Measurements from ENCODE around the gene FAH.

Gene FAH

GRCh38 chr15:80182611-80183261 lies 29.9 kb downstream of the FAH start:
- H3K4me3 ChIP-seq (ENCODE audit: low read depth in 1 of 2, low read length in 1 of 2) = no peak overlapping the region
- no peaks in the 10 kb centered on the region for H3K27me3 ChIP-seq
- peaks cover 54% of the 10 kb centered on the region for H3K36me3 ChIP-seq
- H3K27ac ChIP-seq = no peak overlapping the region
- no peaks in the 10 kb centered on the region for H3K4me1 ChIP-seq (ENCODE audit: control insufficient read depth in 1 of 2, insufficient read depth in 1 of 2, low read depth in 1 of 2, low read length in 1 of 2)
- TF ChIP-seq CTCF (IDR thresholded peaks at IDR 0.05) = no peak
- H3K9me3 ChIP-seq = no peaks in the 10 kb centered on the region

GRCh38 chr15:80183306-80183705 lies 30.5 kb downstream of the FAH start:
- H3K9me3 ChIP-seq = no peaks in the 10 kb centered on the region
- no peaks in the 10 kb centered on the region for H3K27me3 ChIP-seq
- no peak for TF ChIP-seq CTCF (IDR thresholded peaks at IDR 0.05)
- no peak overlapping the region for H3K27ac ChIP-seq
- no peaks in the 10 kb centered on the region for H3K4me1 ChIP-seq (ENCODE audit: control insufficient read depth in 1 of 2, insufficient read depth in 1 of 2, low read depth in 1 of 2, low read length in 1 of 2)
- peaks cover 54% of the 10 kb centered on the region for H3K36me3 ChIP-seq
- no peak overlapping the region for H3K4me3 ChIP-seq (ENCODE audit: low read depth in 1 of 2, low read length in 1 of 2)

- Histone ChIP-seq H3K4me1 (ENCODE audit: control insufficient read depth in 1 of 2, insufficient read depth in 1 of 2, low read depth in 1 of 2, low read length in 1 of 2) (no peaks in the 10 kb centered on the region), H3K36me3 (peaks cover 54% of the 10 kb centered on the region)
- TF ChIP-seq CTCF (IDR thresholded peaks at IDR 0.05) = no peak
These were observed 31.1 kb downstream of the FAH start for GRCh38 chr15:80183886-80184285.

GRCh38 chr15:80184554-80184953 lies 31.8 kb downstream of the FAH start:
- no peak overlapping the region for H3K4me3 ChIP-seq (ENCODE audit: low read depth in 1 of 2, low read length in 1 of 2)
- H3K27ac ChIP-seq = no peak overlapping the region
- no peaks in the 10 kb centered on the region for H3K27me3 ChIP-seq
- H3K4me1 ChIP-seq (ENCODE audit: control insufficient read depth in 1 of 2, insufficient read depth in 1 of 2, low read depth in 1 of 2, low read length in 1 of 2) = no peaks in the 10 kb centered on the region
- no peaks in the 10 kb centered on the region for H3K9me3 ChIP-seq
- TF ChIP-seq CTCF (IDR thresholded peaks at IDR 0.05) = no peak
- H3K36me3 ChIP-seq = peaks cover 53% of the 10 kb centered on the region

More at GRCh38 chr15:80183886-80184285, 31.1 kb downstream of the FAH start:
- Histone ChIP-seq H3K27ac (no peak overlapping the region), H3K9me3 (no peaks in the 10 kb centered on the region), H3K27me3 (no peaks in the 10 kb centered on the region), H3K4me3 (ENCODE audit: low read depth in 1 of 2, low read length in 1 of 2) (no peak overlapping the region)

GRCh38 chr15:80185152-80185551 lies 32.4 kb downstream of the FAH start:
- H3K4me3 ChIP-seq (ENCODE audit: low read depth in 1 of 2, low read length in 1 of 2) = no peak overlapping the region
- no peaks in the 10 kb centered on the region for H3K9me3 ChIP-seq
- H3K4me1 ChIP-seq (ENCODE audit: control insufficient read depth in 1 of 2, insufficient read depth in 1 of 2, low read depth in 1 of 2, low read length in 1 of 2) = no peaks in the 10 kb centered on the region
- no peaks in the 10 kb centered on the region for H3K27me3 ChIP-seq
- H3K27ac ChIP-seq = no peak overlapping the region
- no peak for TF ChIP-seq CTCF (IDR thresholded peaks at IDR 0.05)
- H3K36me3 ChIP-seq = peaks cover 47% of the 10 kb centered on the region

Data from neutrophil (primary cell).